ENCODE measurements around the gene CDC14B.

DNA sequence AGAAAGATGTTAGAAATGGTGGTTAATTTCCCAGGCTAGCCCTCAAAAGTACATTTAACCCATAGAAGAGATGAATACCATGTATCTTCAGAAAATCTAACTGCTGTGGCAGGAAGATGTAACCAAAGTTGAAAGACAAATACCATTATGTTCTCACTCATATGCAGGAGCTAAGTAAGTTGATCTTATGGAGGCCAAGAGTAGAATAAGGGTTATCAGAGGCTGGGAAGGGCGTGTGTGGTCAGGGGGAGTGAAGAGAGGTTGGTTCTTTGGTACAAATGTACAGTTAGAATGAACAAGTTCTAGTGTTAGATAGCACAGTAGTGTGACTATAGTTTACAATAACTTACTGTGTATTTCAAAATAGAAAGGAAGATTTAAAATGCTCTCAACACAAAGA lies 61.7 kb downstream of the CDC14B start:
- TF ChIP-seq, protein P1, sequence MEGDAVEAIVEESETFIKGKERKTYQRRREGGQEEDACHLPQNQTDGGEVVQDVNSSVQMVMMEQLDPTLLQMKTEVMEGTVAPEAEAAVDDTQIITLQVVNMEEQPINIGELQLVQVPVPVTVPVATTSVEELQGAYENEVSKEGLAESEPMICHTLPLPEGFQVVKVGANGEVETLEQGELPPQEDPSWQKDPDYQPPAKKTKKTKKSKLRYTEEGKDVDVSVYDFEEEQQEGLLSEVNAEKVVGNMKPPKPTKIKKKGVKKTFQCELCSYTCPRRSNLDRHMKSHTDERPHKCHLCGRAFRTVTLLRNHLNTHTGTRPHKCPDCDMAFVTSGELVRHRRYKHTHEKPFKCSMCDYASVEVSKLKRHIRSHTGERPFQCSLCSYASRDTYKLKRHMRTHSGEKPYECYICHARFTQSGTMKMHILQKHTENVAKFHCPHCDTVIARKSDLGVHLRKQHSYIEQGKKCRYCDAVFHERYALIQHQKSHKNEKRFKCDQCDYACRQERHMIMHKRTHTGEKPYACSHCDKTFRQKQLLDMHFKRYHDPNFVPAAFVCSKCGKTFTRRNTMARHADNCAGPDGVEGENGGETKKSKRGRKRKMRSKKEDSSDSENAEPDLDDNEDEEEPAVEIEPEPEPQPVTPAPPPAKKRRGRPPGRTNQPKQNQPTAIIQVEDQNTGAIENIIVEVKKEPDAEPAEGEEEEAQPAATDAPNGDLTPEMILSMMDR (conservative IDR thresholded peaks at IDR 0.05; ENCODE audit: low read depth, low read length) = no peak
- TF ChIP-seq EZH2 (IDR thresholded peaks at IDR 0.05; ENCODE audit: borderline replicate concordance, low read depth, low read length, poor library complexity, severe bottlenecking) = no peak

Data from A673 (cell line).